SU-DHL-6 (cell line): Measurements from ENCODE around the gene TIMM17B.

Experiments used
- CTCF ChIP-seq: fragments of 200-600 bp; sonication (generic); IDR thresholded peaks from one replicate; pipeline ENCODE4 v1.5.1; 2017; ENCODE audit warnings: antibody characterized with exemption, mild to moderate bottlenecking, low read length, moderate library complexity; ENCODE audit not compliant: insufficient read depth, poor library complexity, severe bottlenecking
- EZH2phosphoT487 ChIP-seq: fragments of 200-600 bp; sonication (generic), shearing (Covaris generic); conservative IDR thresholded peaks from 2 replicates; pipeline ENCODE4 v1.6.1; 2018; ENCODE audit warnings: mild to moderate bottlenecking, antibody characterized with exemption, low read length, moderate library complexity, mixed read lengths

- TF ChIP-seq CTCF, result no peak
- no peak for TF ChIP-seq EZH2phosphoT487
These were observed at the start of gene TIMM17B, which contains the start of gene PQBP1 for GRCh38 chrX:48897625-48898306.
